Stimulated activated CD8-positive, alpha-beta memory T cell treated with anti-CD3 and anti-CD28 coated beads, Interleukin-12 subunit alpha, Interleukin-12 subunit beta, amount 100 ng/mL, for 24 hours (primary cell): ENCODE results near the gene COQ10A.

ENCODE experiments used
- DNase-seq: peaks from one replicate; pipeline ENCODE4 v3.0.0-alpha.2; 2020; ENCODE audit errors: extremely low read depth

Gene COQ10A

DNA sequence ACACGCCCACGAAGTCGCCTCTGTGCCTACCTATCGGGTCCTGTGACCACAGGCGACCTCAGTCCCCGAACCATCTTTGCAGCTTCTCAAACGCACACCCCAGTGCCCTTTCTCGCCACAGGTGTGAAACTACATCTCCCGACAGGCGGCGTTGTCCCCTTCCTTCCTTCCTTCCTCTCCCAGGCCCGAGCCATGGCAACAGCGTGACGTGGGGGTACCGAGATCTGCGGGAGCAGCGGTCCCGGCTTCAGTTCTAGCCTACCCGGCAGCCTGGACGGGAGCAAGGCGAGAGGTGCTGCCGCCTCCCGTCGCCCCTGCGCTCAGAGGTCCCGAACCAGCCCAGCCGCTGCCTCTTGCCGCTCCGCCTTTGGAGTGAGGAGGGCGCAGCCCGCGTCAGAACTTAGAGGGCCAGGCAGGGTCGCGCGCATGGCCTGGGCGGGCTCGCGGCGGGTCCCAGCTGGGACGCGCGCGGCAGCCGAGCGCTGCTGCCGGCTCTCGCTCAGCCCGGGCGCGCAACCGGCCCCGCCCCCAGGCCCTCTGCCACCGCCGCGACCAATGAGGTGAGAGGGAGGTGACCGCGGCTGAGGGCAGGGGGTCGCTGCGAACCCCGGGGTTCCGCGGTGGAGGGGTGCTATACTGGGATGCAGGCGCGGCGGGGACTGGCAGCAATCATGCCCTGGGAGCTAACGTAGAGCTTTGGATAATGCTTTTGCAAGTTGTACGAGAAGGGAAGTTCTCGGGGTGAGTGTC is at the start of gene COQ10A:
Gene COQ10A, plus strand, starts transcription at position 250 of the 750 bp plus-strand sequence. Its CDS starts 177 bp downstream, at position 427.
- peak; percentile 69 for DNase-seq

- no peak for DNase-seq
Observed at GRCh38 chr12:56219840-56220239, 46.9 kb upstream of the COQ10A start.

DNA sequence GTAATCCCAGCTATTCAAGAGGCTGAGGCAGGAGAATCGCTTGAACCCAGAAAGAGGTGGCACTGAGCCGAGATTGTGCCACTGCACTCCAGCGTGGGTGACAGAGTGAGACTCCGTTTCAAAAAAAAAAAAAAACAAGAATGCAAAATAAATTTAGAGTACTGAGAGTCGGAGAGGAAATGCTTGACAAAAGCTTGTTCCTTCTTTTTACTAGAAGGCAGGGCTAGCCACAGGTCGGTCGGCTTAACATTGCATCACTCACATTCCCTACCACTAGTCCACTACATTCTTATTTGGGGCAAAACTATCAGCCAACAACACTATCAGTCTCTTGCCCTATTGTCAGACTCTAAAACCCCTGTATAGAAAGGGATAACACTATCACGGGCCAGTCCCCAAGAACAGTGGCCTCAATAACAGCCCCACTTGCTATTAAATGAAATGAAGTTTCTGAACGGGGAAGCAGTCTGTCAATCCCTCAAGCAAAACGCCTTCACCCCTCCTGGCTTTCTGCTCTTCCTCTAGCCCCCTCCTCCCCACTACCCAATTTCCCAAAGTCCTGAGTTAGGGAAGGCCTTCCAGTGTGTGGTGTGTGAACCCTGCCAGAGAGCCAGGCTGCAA is 46.0 kb upstream of the COQ10A start:
- no peak for DNase-seq

DNA sequence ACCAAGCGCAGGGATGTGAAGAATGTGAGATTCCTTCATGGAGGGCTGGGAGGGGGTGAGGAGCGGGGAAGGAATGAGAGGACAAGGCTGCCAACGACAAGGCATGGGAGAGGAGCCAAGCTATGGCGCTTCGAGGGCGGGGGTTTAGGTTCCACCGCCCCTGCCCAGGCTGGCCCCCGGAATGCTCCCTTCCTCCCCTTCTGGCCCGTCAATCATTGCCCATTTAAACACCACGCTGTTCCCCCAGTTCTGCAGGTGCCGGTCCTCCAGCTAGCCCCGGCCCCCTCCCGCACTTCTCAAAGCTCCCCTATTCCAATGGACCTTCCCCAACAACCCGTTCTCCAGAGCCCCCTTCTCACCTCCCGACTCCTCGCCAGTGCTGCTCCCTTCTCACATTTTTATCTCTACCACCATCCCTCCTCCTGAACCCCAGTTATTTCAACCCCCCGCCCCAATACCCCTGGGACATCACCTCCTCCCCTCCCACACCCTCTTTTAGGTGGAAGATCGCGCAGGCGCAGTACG is 45.4 kb upstream of the COQ10A start:
- no peak for DNase-seq

GRCh38 chr12:56221757-56222530 is 44.8 kb upstream of the COQ10A start, which contains the start of gene RNF41:
Gene RNF41, minus strand, starts transcription at chr12:56221922. Its CDS starts 7,875 bp downstream, at chr12:56214047.
- peak; percentile 81 for DNase-seq

GRCh38 chr12:56222531-56222895 is 44.2 kb upstream of the COQ10A start:
- DNase-seq = no peak

GRCh38 chr12:56223571-56224101 is 43.1 kb upstream of the COQ10A start:
- no peak for DNase-seq

DNA sequence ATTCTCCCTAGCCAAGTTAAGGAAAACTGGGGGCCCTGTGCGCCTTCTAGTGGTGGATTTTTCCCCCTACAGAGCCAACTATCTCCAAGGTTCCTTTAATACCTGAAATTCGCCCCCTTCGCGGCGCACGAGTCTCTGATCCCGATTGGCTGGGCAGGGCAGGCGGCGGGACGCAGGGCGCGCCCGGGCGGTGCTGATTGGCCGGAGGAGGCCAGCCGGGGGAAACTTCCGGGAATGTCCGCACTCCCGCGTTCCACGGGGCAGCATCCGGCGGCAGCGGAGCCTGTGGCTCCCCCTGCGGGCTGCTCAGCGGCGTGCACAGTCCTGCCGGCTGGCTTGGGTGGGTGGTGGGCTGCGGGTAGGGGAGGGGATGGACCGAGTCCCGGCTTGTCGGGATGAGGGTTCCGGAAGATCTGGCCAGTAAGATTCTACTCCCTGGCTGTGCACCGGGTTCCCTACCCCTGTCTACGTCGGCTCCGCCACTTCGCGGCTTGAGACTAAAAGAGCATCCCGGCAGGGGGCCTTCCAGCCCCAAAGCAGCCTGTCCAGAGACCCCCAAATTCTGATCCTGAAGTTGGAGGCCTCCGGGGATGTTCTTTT is 42.5 kb upstream of the COQ10A start, which contains the start of gene NABP2:
Gene NABP2, plus strand, starts transcription at position 241 of the 600 bp plus-strand sequence. CDS start 515 bp downstream, outside the sequence.
- DNase-seq = peak; percentile 88

- DNase-seq = no peak
Observed at GRCh38 chr12:56224954-56225353, 41.8 kb upstream of the COQ10A start.

DNA sequence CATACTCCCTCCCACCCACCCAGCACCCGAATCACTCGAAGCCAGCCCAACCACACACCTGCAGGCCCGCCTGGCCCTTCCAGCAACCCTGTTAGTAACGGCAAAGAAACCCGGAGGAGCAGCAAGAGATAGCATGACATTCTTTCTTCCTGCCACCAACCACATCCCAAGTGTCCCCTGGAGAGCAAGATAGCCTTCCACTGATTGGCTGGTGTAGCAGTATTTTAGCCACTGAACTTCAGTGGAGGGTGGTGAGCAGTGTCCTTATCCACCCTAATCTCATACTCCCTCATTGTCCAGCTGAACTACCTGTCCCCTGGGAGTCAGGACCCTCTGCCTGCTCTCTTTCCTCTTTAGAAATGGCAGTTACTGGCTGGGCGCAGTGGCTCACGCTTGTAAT is 37.7 kb upstream of the COQ10A start:
- DNase-seq = no peak

DNA sequence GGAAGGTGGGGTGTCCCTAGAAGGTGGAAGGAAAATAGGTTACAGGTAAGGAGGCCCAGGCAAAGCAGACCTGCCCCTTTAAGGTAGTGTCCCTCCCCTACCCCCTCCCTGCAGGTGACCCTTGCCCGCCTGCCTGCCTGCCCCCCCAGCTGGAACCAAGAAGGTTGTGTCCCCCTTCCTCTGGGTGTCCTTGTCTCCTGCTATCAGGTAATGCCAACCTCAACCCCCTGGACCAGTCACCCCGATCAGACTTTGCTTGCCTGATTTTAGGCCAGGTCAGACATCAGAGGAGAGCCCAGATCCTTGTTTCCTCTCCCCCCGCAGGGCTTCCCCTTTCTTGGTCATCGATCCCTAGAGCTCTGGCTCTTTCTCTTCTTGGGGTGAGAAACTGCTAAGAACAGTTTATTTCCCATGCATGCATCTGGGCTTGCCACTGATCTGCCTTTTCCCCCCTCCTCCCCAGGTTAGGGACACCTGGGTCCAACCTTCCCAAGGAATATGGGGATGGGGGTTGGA is 36.8 kb upstream of the COQ10A start, which contains the start of gene SLC39A5:
Gene SLC39A5, plus strand, starts transcription at position 136 of the 516 bp plus-strand sequence. CDS start 1,224 bp downstream, outside the sequence.
- DNase-seq = no peak

- no peak for DNase-seq
Observed at GRCh38 chr12:56230432-56231183, 36.1 kb upstream of the COQ10A start.

- DNase-seq = no peak
Observed at GRCh38 chr12:56231184-56231582, 35.6 kb upstream of the COQ10A start.

GRCh38 chr12:56234746-56235436 is 31.9 kb upstream of the COQ10A start:
- no peak for DNase-seq

- no peak for DNase-seq
Observed at GRCh38 chr12:56236091-56236490, 30.7 kb upstream of the COQ10A start.

DNA sequence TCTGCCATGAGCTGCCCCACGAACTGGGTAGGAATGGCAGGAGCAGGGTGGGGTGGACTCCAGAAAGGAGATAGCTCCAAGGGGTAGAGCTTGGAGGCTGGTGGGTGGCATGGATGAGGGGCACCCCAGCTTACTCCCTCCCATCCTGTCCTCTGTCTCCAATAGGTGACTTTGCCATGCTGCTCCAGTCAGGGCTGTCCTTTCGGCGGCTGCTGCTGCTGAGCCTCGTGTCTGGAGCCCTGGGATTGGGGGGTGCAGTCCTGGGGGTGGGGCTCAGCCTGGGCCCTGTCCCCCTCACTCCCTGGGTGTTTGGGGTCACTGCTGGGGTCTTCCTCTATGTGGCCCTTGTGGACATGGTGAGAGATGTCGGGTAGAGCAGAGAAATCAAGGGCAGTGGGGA is 29.8 kb upstream of the COQ10A start:
- DNase-seq = no peak

- no peak for DNase-seq
Observed at GRCh38 chr12:56237552-56237951, 29.2 kb upstream of the COQ10A start.

GRCh38 chr12:56241424-56242303 is 25.1 kb upstream of the COQ10A start:
- no peak for DNase-seq

GRCh38 chr12:56242986-56243385 is 23.8 kb upstream of the COQ10A start:
- no peak for DNase-seq
